IMR-90 (cell line): Measurements from ENCODE around the gene SWAP70. TPM values are rescaled to one million over a fixed set of nuclear protein-coding genes. Genes with fewer than 3 reads are reported as not detected.

ENCODE experiments used
- ATAC-seq: fragments of 200-7000 bp; cut with Tn5 transposase; 2 replicates; pipeline ENCODE4 v1.9.1; 2020; ENCODE audit warnings: low read depth, mild to moderate bottlenecking, moderate library complexity
- BruUV-seq: library from RNA; stranded (reverse); fragments of 400-500 nt; replicated peaks from 2 replicates; lab custom pipeline; 2021; lab: Mats Ljungman, UMichigan
- CTCF ChIA-PET: fragments of 300-600 bp; formaldehyde crosslinking; extraction: SDS; loops from one replicate; lab custom pipeline; 2021; ENCODE audit warnings: antibody characterized with exemption; lab: Yijun Ruan, JAX
- POLR2A ChIA-PET: fragments of 300-600 bp; sonication (Branson Sonifier 250); formaldehyde crosslinking; loops from one replicate; lab custom pipeline; 2022; ENCODE audit warnings: antibody characterized with exemption; ENCODE audit not compliant: unreplicated experiment; lab: Charles Lee
- DNase-seq: peaks from one replicate; pipeline ENCODE4 v3.0.0; 2013
- H2AFZ ChIP-seq: replicated peaks from 2 replicates; pipeline ENCODE3; 2013; ENCODE audit warnings: low read length, mild to moderate bottlenecking; ENCODE audit not compliant: poor library complexity
- H2AK5ac ChIP-seq: 2 replicates; pipeline ENCODE4 v1.6.1; 2013; ENCODE audit warnings: low read depth, low read length, inconsistent platforms
- H2AK9ac ChIP-seq: replicated peaks from 2 replicates; pipeline ENCODE3; 2013; ENCODE audit warnings: mild to moderate bottlenecking, low read depth, low read length, moderate library complexity; ENCODE audit not compliant: poor library complexity
- H2BK120ac ChIP-seq: 2 replicates; pipeline ENCODE4 v1.6.1; 2013; ENCODE audit warnings: low read depth, low read length, inconsistent platforms
- H2BK15ac ChIP-seq: 3 replicates; pipeline ENCODE4 v1.6.1; 2013; ENCODE audit warnings: low read depth, low read length, inconsistent platforms
- H2BK20ac ChIP-seq: 2 replicates; pipeline ENCODE4 v1.6.1; 2013; ENCODE audit warnings: low read depth, mild to moderate bottlenecking, inconsistent platforms, low read length, moderate library complexity
- H2BK5ac ChIP-seq: 2 replicates; pipeline ENCODE4 v1.6.1; 2013; ENCODE audit warnings: mild to moderate bottlenecking, low read depth, low read length, inconsistent platforms; ENCODE audit not compliant: poor library complexity, severe bottlenecking
- H3K14ac ChIP-seq: replicated peaks from 2 replicates; pipeline ENCODE4 v1.6.1; 2013; ENCODE audit warnings: low read depth, low read length, inconsistent platforms
- H3K18ac ChIP-seq: 2 replicates; pipeline ENCODE4 v1.6.1; 2013; ENCODE audit warnings: low read depth, low read length, control low read depth
- H3K23ac ChIP-seq: 2 replicates; pipeline ENCODE4 v1.6.1; 2013; ENCODE audit warnings: low read depth, low read length, inconsistent platforms
- H3K27ac ChIP-seq: 2 replicates; pipeline ENCODE4 v1.5.1; 2013; ENCODE audit warnings: mild to moderate bottlenecking, control low read depth, low read length; ENCODE audit not compliant: insufficient read depth
- H3K27me3 ChIP-seq: 2 replicates; pipeline ENCODE4 v1.6.1; 2013; ENCODE audit warnings: low read length; ENCODE audit not compliant: control insufficient read depth, insufficient read depth
- H3K36me3 ChIP-seq: 2 replicates; pipeline ENCODE4 v1.6.1; 2013; ENCODE audit warnings: low read length, mixed read lengths; ENCODE audit not compliant: control insufficient read depth, insufficient read depth
- H3K4ac ChIP-seq: 2 replicates; pipeline ENCODE4 v1.6.1; 2013; ENCODE audit warnings: low read depth, low read length, inconsistent platforms
- H3K4me1 ChIP-seq: 2 replicates; pipeline ENCODE4 v1.6.1; 2013; ENCODE audit warnings: low read length, mixed read lengths; ENCODE audit not compliant: control insufficient read depth, insufficient read depth
- H3K4me2 ChIP-seq: 2 replicates; pipeline ENCODE4 v1.6.1; 2013; ENCODE audit warnings: low read depth, mild to moderate bottlenecking, control low read depth, low read length, moderate library complexity
- H3K4me3 ChIP-seq: 2 replicates; pipeline ENCODE4 v1.5.1; 2013; ENCODE audit warnings: low read depth, mild to moderate bottlenecking, control low read depth, low read length, moderate library complexity; ENCODE audit not compliant: insufficient read depth
- H3K56ac ChIP-seq: 2 replicates; pipeline ENCODE4 v1.6.1; 2013; ENCODE audit warnings: low read length, inconsistent platforms; ENCODE audit not compliant: insufficient read depth; ENCODE audit errors: extremely low read depth
- H3K79me1 ChIP-seq, 2 experiments: 2 replicates each; pipeline ENCODE4 v1.6.1; 2013; ENCODE audit warnings: low read length in 2 of 2, inconsistent platforms in 1 of 2, low read depth in 1 of 2
- H3K9ac ChIP-seq: 2 replicates; pipeline ENCODE4 v1.6.1; 2013; ENCODE audit warnings: low read depth, low read length, control low read depth
- H3K9me1 ChIP-seq: 2 replicates; pipeline ENCODE4 v1.6.1; 2013; ENCODE audit warnings: low read length, inconsistent platforms; ENCODE audit not compliant: insufficient read depth
- H3K9me3 ChIP-seq: 2 replicates; pipeline ENCODE4 v1.6.1; 2013; ENCODE audit warnings: low read length; ENCODE audit not compliant: control insufficient read depth, insufficient read depth
- H4K20me1 ChIP-seq: 2 replicates; pipeline ENCODE4 v1.6.1; 2013; ENCODE audit warnings: low read length, inconsistent platforms; ENCODE audit not compliant: insufficient read depth
- H4K5ac ChIP-seq: 2 replicates; pipeline ENCODE4 v1.6.1; 2013; ENCODE audit warnings: mild to moderate bottlenecking, low read depth, low read length, control low read depth
- H4K8ac ChIP-seq, 2 experiments: 2 replicates each; pipeline ENCODE4 v1.6.1; 2013; ENCODE audit warnings: low read depth in 2 of 2, low read length in 2 of 2, control low read depth in 1 of 2, inconsistent platforms in 1 of 2
- H4K91ac ChIP-seq: 2 replicates; pipeline ENCODE4 v1.6.1; 2013; ENCODE audit warnings: low read depth, low read length, inconsistent platforms; ENCODE audit not compliant: insufficient read depth
- BHLHE40 ChIP-seq: fragments of 150-350 bp; IDR thresholded peaks from 2 replicates; pipeline ENCODE4 v1.6.1; 2016; ENCODE audit warnings: mild to moderate bottlenecking, low read depth, low read length
- CHD1 ChIP-seq: IDR thresholded peaks from 2 replicates; pipeline ENCODE4 v1.6.1; 2012; ENCODE audit warnings: low read depth, low read length, improper control_type of control experiment
- FOS ChIP-seq: fragments of 150-350 bp; IDR thresholded peaks from 2 replicates; pipeline ENCODE4 v1.6.1; 2016; ENCODE audit warnings: low read depth, low read length
- MXI1 ChIP-seq: IDR thresholded peaks from 2 replicates; pipeline ENCODE4 v1.6.1; 2012; ENCODE audit warnings: low read depth, mild to moderate bottlenecking, low read length, moderate library complexity, borderline replicate concordance
- NFE2L2 ChIP-seq: fragments of 150-350 bp; IDR thresholded peaks from 2 replicates; pipeline ENCODE4 v1.6.1; 2016; ENCODE audit warnings: low read depth, mild to moderate bottlenecking, low read length
- POLR2A ChIP-seq: IDR thresholded peaks from 2 replicates; pipeline ENCODE4 v1.6.1; 2012; ENCODE audit warnings: mild to moderate bottlenecking, low read depth, low read length
- RAD21 ChIP-seq: IDR thresholded peaks from 2 replicates; pipeline ENCODE4 v1.6.1; 2012; ENCODE audit warnings: low read length, improper control_type of control experiment
- RCOR1 ChIP-seq: IDR thresholded peaks from 2 replicates; pipeline ENCODE4 v1.6.1; 2012; ENCODE audit warnings: mild to moderate bottlenecking, low read length, improper control_type of control experiment; ENCODE audit not compliant: insufficient replicate concordance
- RFX5 ChIP-seq: IDR thresholded peaks from 2 replicates; pipeline ENCODE4 v1.8.0; 2012; ENCODE audit warnings: low read depth, mild to moderate bottlenecking, low read length, moderate library complexity
- SMC3 ChIP-seq: fragments of 150-350 bp; IDR thresholded peaks from 2 replicates; pipeline ENCODE4 v1.6.1; 2016; ENCODE audit warnings: low read depth, mild to moderate bottlenecking, antibody characterized with exemption, low read length, moderate library complexity
- WGBS, 2 experiments: methylation state at CpG; one replicate each; pipeline versions ENCODE4 v1.1.5 to v1.1.7; 2013; ENCODE audit warnings: missing lambda C conversion rate in 2 of 2; ENCODE audit not compliant: insufficient read length in 1 of 2; ENCODE audit errors: extremely low coverage in 2 of 2; 5-methylcytosine and 5-hydroxymethylcytosine counted together
- dilution Hi-C: fragments of 300-500 bp; cut with HindIII; formaldehyde crosslinking; loops from one replicate; pipeline ENCODE4 v1.14.3; 2018; ENCODE audit warnings: low sequenced_read_pairs; ENCODE audit not compliant: unreplicated experiment
- in situ Hi-C: fragments of 300-500 bp; cut with MboI; formaldehyde crosslinking; loops from 3 replicates; pipeline ENCODE4 v1.14.3; 2019; ENCODE audit warnings: low sequenced_read_pairs, inconsistent platforms, mixed read lengths
- intact Hi-C: fragments of 100-400 bp; cut with micrococcal nuclease; formaldehyde crosslinking; loops from 2 replicates; pipeline ENCODE4 v1.10.0; 2022
- polyA plus RNA-seq, 3 experiments: library from polyadenylated mRNA; depleted of rRNA; stranded (reverse); fragments of >200 nt; gene quantifications; 2 replicates each; pipeline ENCODE4 v1.2.3, GENCODE V29; 2012; ENCODE audit warnings: low replicate concordance in 1 of 3
- total RNA-seq: library from RNA; depleted of rRNA; stranded (reverse); fragments of >200 nt; gene quantifications from 2 replicates; pipeline ENCODE4 v1.2.3, GENCODE V29; 2012
- TF ChIP-seq, protein P1 (sequence below): fragments of 150-350 bp; IDR thresholded peaks from 2 replicates; pipeline ENCODE4 v1.6.1; 2017; ENCODE audit warnings: mild to moderate bottlenecking, antibody characterized with exemption, low read length, low read depth
- TF ChIP-seq, protein P2 (sequence below): fragments of 150-350 bp; IDR thresholded peaks from 2 replicates; pipeline ENCODE4 v1.6.1; 2016; ENCODE audit warnings: low read depth, mild to moderate bottlenecking, low read length, moderate library complexity, borderline replicate concordance

The SWAP70 gene
- total and polyA plus RNA-seq, 2 of the 4 experiments (the other 2 are of a cell fraction): 15.5 to 19.9 TPM

DNA sequence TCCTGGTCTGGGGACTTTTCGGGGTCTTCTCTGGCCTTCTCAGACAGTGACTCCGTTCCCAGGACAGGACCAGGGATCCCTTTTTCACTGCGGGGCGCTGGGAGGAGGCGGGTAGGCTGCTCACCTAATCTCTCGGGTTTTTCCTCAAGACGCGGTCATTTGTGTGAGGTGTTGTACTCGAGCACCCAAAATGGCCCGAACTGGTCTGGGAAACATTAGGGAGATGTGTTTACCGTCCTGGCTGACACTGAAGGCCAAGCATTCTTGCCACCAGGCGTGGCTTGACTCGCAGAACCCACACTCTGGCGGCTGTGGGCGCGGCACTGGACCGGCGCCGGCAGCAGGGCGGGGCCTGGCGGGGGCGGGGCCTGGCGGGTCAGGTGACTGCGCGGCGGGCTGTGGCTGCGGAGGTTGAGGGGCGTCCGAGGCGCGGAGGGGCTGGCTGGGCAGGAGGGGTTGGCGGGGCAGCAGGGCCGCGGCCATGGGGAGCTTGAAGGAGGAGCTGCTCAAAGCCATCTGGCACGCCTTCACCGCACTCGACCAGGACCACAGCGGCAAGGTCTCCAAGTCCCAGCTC, at the start of gene SWAP70 (continued):
- no peak for TF ChIP-seq RFX5
- TF ChIP-seq, protein P1, sequence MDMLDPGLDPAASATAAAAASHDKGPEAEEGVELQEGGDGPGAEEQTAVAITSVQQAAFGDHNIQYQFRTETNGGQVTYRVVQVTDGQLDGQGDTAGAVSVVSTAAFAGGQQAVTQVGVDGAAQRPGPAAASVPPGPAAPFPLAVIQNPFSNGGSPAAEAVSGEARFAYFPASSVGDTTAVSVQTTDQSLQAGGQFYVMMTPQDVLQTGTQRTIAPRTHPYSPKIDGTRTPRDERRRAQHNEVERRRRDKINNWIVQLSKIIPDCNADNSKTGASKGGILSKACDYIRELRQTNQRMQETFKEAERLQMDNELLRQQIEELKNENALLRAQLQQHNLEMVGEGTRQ: peak; percentile 64; the same call in 1 of the 2 replicates
- no peak for TF ChIP-seq CHD1

DNA sequence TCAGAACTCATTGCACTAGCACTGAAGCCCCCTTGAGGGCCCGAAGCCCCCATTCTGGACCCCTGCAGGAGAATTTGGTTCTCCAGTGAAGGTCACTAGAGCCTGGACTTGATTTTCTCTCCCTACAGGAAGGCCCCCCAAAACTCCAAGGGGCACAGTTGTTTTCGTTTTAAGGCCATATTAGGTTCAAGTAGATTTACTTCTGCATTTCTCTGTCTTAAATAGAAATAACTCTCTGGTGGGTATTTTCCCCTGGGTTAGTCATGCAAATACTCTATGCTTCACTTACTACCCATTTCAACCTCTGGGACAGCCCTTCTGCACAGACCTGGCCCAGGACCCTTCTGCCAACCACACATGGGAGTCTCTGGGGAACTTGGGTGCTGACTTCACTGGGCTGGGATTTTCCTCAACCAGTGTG, 48.8 kb upstream of the SWAP70 start:
- Histone ChIP-seq H2BK5ac (peak overlapping the region; percentile 95), H4K20me1 (no peaks in the 10 kb centered on the region), H2BK120ac (peak overlapping the region; percentile 93), H3K9ac (peak overlapping the region; percentile 75; the same call in 1 of the 2 replicates), H3K9me1 (peaks cover 33% of the 10 kb centered on the region), H2AK5ac (peak overlapping the region; percentile 75; the same call in 1 of the 2 replicates), H3K27ac (no peak overlapping the region), H3K56ac (peak overlapping the region; percentile 91; the same call in 1 of the 2 replicates), H3K23ac (peak overlapping the region; percentile 94; the same call in 1 of the 2 replicates), H3K4me3 (no peak overlapping the region), H3K36me3 (no peaks in the 10 kb centered on the region), H3K27me3 (no peaks in the 10 kb centered on the region), H2BK15ac (peak overlapping the region; percentile 77), H3K79me1 (peaks cover 0 to 29% of the 10 kb centered on the region in 2 experiments), H2AFZ (no peak overlapping the region), H3K4me1 (peaks cover 17% of the 10 kb centered on the region), H3K18ac (peak overlapping the region; percentile 2; the same call in 1 of the 2 replicates), H4K91ac (peak overlapping the region; percentile 73), H3K4ac (peak overlapping the region; percentile 93), H4K8ac (peak overlapping the region; percentile 88 to 90; a peak in 3 of 4 replicates), H3K4me2 (no peak overlapping the region), H2AK9ac (peak overlapping the region; percentile 71), H3K9me3 (no peaks in the 10 kb centered on the region), H2BK20ac (peak overlapping the region; percentile 81), H4K5ac (peak overlapping the region; percentile 23; the same call in 1 of the 2 replicates), H3K14ac (peak overlapping the region; percentile 91)
- no TSS peak for BruUV-seq
- dilution Hi-C loops (no loop called here), in situ Hi-C loops (loop anchor here (5.0 to 25.0 kb wide), 3 partner anchors 47 to 697 kb away; partner anchors contain the start of genes ADM and SWAP70), intact Hi-C loops (loop anchor here (2.0 to 5.0 kb wide), 2 partner anchors 47 to 708 kb away; partner anchors contain the start of gene SWAP70)
- ATAC-seq (no peak), DNase-seq (peak; percentile 13)
- WGBS, 2 experiments: no CpG with 5 or more reads among the region's 2 CpGs
- ChIA-PET POLR2A (no interaction called here), CTCF (no interaction called here)
- no peak for TF ChIP-seq CHD1
- TF ChIP-seq RFX5: no peak
- TF ChIP-seq BHLHE40: no peak
- no peak for TF ChIP-seq SMC3
- TF ChIP-seq, protein P2, sequence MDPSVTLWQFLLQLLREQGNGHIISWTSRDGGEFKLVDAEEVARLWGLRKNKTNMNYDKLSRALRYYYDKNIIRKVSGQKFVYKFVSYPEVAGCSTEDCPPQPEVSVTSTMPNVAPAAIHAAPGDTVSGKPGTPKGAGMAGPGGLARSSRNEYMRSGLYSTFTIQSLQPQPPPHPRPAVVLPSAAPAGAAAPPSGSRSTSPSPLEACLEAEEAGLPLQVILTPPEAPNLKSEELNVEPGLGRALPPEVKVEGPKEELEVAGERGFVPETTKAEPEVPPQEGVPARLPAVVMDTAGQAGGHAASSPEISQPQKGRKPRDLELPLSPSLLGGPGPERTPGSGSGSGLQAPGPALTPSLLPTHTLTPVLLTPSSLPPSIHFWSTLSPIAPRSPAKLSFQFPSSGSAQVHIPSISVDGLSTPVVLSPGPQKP: no peak
- TF ChIP-seq MXI1: no peak
- no peak for TF ChIP-seq RCOR1
- no peak for TF ChIP-seq FOS
- no peak for TF ChIP-seq NFE2L2
- TF ChIP-seq RAD21: no peak
- no peak for TF ChIP-seq POLR2A
- TF ChIP-seq, protein P1: no peak
